ENCODE results near the gene ABHD16B. TPM values are rescaled to one million over a fixed set of nuclear protein-coding genes. Genes with fewer than 3 reads are reported as not detected.
A peak's percentile ranks its signal among the peaks of the same experiment; 100 is the strongest.

Gene ABHD16B
- total and polyA plus RNA-seq, 8 donors: 0.37 to 0.43 TPM; not detected in 6

DNA sequence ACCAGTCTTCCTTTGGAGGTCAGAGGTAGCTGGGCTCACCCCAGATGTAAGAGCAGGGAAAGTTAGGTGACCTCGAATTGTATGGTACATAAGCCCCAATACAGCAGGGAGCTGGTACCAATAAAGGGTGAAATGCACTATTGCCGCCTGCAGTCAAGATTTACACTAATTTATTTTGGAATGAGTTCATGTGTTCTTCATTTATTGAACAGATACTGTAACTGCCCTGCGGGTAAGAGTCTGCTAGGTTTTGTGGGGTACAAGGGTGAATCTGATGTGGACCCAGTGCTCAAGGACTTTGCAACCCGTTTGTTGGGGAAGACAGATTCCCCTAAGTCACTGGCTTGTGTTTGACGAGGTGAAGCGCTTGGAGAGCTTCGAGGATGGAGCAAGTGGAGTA lies 31.1 kb downstream of the ABHD16B start:
- DNase-seq: no peak
- no peaks in the 10 kb centered on the region for H3K9me3 ChIP-seq
- intact Hi-C loops (cut with DNase I; ENCODE audit: low total_unique reads): no loop called here
- H3K36me3 ChIP-seq: peaks cover 23 to 49% (median 45%) of the 10 kb centered on the region in 4 donors
- H3K4me3 ChIP-seq: no peak overlapping the region
- no peak for TF ChIP-seq POLR2AphosphoS5 (IDR thresholded peaks at IDR 0.05)
- TF ChIP-seq, protein P1, sequence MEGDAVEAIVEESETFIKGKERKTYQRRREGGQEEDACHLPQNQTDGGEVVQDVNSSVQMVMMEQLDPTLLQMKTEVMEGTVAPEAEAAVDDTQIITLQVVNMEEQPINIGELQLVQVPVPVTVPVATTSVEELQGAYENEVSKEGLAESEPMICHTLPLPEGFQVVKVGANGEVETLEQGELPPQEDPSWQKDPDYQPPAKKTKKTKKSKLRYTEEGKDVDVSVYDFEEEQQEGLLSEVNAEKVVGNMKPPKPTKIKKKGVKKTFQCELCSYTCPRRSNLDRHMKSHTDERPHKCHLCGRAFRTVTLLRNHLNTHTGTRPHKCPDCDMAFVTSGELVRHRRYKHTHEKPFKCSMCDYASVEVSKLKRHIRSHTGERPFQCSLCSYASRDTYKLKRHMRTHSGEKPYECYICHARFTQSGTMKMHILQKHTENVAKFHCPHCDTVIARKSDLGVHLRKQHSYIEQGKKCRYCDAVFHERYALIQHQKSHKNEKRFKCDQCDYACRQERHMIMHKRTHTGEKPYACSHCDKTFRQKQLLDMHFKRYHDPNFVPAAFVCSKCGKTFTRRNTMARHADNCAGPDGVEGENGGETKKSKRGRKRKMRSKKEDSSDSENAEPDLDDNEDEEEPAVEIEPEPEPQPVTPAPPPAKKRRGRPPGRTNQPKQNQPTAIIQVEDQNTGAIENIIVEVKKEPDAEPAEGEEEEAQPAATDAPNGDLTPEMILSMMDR (IDR thresholded peaks at IDR 0.05): no peak
- TF ChIP-seq EP300 (IDR thresholded peaks at IDR 0.05): no peak
- no peak for TF ChIP-seq POLR2A (IDR thresholded peaks at IDR 0.05)
- H3K27ac ChIP-seq: no peak overlapping the region
- peaks cover 22 to 39% (median 28%) of the 10 kb centered on the region in 4 donors for H3K4me1 ChIP-seq
- WGBS, 5 donors: 85 to 92% (median 88%) methylated on average over 7 of the region's 7 CpGs
- no peaks in the 10 kb centered on the region for H3K27me3 ChIP-seq

DNA sequence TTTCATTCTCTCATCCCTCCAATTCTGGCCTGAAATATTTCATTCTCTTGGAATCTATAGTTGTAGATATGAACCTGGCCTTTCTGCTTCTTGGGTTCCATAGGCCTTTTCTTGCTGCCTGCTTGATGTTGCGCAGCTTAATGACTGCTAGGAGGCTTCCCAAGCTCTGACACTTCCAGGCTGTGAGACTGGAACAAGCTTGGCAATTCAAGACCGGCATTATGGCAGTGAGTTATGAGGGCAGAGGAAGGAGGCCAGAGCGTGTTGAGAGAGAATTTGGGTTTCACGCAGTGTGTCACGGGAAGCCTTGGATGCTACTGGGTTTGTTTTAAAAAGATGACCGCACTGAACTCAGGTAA lies 32.7 kb downstream of the ABHD16B start:
- peaks cover 16 to 33% (median 31%) of the 10 kb centered on the region in 4 donors for H3K36me3 ChIP-seq
- intact Hi-C loops (cut with DNase I; ENCODE audit: low total_unique reads): no loop called here
- H3K4me3 ChIP-seq: peak overlapping the region; percentile 61 to 73 (median 69)
- no peaks in the 10 kb centered on the region for H3K27me3 ChIP-seq
- 20 to 32% (median 22%) methylated on average over 6 of the region's 6 CpGs for WGBS, 5 donors
- TF ChIP-seq, protein P1 (IDR thresholded peaks at IDR 0.05): no peak
- TF ChIP-seq POLR2A (IDR thresholded peaks at IDR 0.05) (no peak), POLR2AphosphoS5 (IDR thresholded peaks at IDR 0.05) (no peak), EP300 (IDR thresholded peaks at IDR 0.05) (no peak)
- DNase-seq: no peak
- peaks cover 35 to 55% (median 43%) of the 10 kb centered on the region in 4 donors for H3K4me1 ChIP-seq
- no peaks in the 10 kb centered on the region for H3K9me3 ChIP-seq
- peak overlapping the region; percentile 68 to 95 (median 81) for H3K27ac ChIP-seq

DNA sequence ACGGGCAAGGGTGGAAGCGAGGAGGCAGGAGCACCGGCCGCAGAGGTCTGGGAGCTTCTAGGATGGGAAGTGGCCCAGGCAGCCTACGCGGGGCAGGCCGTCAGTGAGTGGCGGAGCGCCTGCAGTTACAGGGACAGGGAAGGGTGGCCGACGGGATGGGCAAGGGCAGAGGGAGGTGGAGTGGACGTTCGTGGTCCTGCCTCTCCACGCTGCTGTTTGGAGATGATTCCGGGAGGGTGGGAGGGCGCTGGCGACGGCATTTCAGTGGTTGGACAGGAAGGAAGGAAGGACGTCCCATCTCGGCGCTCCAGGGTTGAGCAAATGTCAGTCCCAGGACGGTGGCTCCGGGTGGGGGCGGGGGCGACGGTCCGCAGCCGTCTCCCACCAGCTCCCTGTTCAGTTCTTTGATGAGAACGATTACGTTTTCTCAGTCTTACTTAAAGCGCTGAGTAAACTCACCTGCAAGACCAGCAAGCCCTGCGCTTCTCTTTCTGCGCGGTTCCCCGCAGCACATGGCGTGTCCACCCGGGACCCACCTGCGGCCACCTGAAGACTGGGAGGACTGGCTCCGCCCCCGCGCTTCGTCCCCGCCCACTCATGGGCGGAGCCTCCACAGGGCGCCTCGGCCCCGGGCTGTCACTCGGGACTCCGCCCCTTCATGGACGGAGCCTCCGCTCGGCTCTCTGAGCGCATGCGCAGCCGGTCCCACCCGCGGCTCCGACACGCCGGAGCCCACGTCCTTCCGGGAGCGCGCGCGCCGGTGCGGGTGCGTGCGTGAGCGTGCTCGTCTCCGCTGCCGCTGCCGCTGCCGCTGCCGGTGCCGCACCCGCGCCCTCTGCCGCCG lies 33.3 kb downstream of the ABHD16B start, which contains the start of gene DNAJC5:
TSS of gene DNAJC5 (plus strand) at position 769 of the 844 bp plus-strand sequence. CDS start 33,220 bp downstream, outside the sequence.
- no peaks in the 10 kb centered on the region for H3K27me3 ChIP-seq
- H3K36me3 ChIP-seq: peaks cover 14 to 27% (median 25%) of the 10 kb centered on the region in 4 donors
- TF ChIP-seq, protein P1 (IDR thresholded peaks at IDR 0.05): no peak
- TF ChIP-seq EP300 (IDR thresholded peaks at IDR 0.05) (no peak), POLR2AphosphoS5 (IDR thresholded peaks at IDR 0.05) (peak; percentile 64 to 92 (median 81)), POLR2A (IDR thresholded peaks at IDR 0.05) (no peak)
- H3K4me1 ChIP-seq: peaks cover 38 to 59% (median 47%) of the 10 kb centered on the region in 4 donors
- peak within 1 kb of the TSS; percentile 81 to 95 (median 88) for H3K27ac ChIP-seq
- DNase-seq: peak; percentile 98
- peak within 1 kb of the TSS; percentile 61 to 73 (median 69) for H3K4me3 ChIP-seq
- no peaks in the 10 kb centered on the region for H3K9me3 ChIP-seq
- 1 to 4% (median 3%) methylated on average over 38 to 82 of the region's 82 CpGs for WGBS, 5 donors
- intact Hi-C loops (cut with DNase I; ENCODE audit: low total_unique reads): no loop called here

DNA sequence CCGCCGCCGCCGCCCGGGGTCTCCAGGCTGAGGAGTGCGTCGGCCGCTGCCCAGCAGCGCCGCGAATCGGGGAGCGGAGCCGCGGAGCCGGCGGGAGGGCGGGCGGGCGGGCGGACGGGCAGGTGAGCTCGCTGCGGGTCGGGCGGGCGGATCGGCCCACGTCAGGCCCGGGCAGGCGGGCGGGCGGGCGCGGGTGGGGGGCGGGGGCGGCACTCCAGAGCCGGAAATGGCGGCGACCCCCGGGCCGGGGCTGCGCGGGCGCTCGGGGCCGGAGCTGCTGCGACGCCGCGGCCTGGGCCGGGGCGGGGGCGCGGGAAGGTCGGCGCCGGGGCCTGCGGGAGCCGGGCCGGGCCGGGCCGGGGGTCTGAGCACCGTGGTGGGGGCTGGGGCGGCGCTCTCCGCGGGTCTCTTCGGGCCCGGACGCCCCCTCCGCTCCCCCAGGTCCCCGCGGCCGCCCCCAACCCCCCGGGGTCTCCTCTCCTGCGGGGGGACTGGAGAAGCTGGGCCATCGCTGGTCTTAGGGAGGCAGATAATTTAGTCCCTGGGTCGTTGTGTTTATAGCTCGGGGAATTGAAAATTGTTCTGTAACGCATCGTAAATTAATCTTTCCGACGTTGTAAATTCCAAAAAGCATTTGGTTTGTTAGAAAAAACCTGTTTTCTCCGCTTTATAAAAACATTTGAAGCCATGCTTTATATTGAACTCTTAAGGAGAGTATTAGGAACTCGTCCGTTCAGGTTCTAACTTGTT lies 34.1 kb downstream of the ABHD16B start:
- WGBS, 5 donors: 0 to 1% (median 1%) methylated on average over 19 to 70 of the region's 87 CpGs
- peak in 1 of 2 donors; percentile 22 for DNase-seq
- TF ChIP-seq, protein P1 (IDR thresholded peaks at IDR 0.05): no peak
- TF ChIP-seq POLR2A (IDR thresholded peaks at IDR 0.05) (no peak), POLR2AphosphoS5 (IDR thresholded peaks at IDR 0.05) (no peak), EP300 (IDR thresholded peaks at IDR 0.05) (no peak)
- H3K4me3 ChIP-seq: peak overlapping the region; percentile 61 to 73 (median 69)
- no peaks in the 10 kb centered on the region for H3K27me3 ChIP-seq
- peaks cover 6 to 19% (median 17%) of the 10 kb centered on the region in 4 donors for H3K36me3 ChIP-seq
- H3K27ac ChIP-seq: peak overlapping the region; percentile 81 to 95 (median 88)
- H3K9me3 ChIP-seq: no peaks in the 10 kb centered on the region
- peaks cover 38 to 60% (median 53%) of the 10 kb centered on the region in 4 donors for H3K4me1 ChIP-seq
- intact Hi-C loops (cut with DNase I; ENCODE audit: low total_unique reads): no loop called here

Measured in stomach (tissue), 9 donors.